ENCODE data around the gene CNGA3. TPM values are rescaled to one million over a fixed set of nuclear protein-coding genes. Genes with fewer than 3 reads are reported as not detected.

The CNGA3 gene
- total and polyA plus RNA-seq, 2 donors (not counting 3 experiments of a cell fraction or from before 2014, with no cell fraction given) = not detected

GRCh38 chr2:98383166-98383565 is 36.9 kb downstream of the CNGA3 start:
- TF ChIP-seq MAX (IDR thresholded peaks at IDR 0.05; ENCODE audit: insufficient read depth, insufficient read length) (no peak), FOS (IDR thresholded peaks at IDR 0.05; ENCODE audit: borderline replicate concordance, insufficient read depth, low read length) (no peak), MYC (IDR thresholded peaks at IDR 0.05; ENCODE audit: low read depth, low read length) (no peak), POLR2AphosphoS5 (IDR thresholded peaks at IDR 0.05; ENCODE audit: insufficient read depth, low read depth, low read length) (no peak)
- no peaks in the 10 kb centered on the region for H3K9me1 ChIP-seq (replicated peaks; ENCODE audit: control insufficient read depth, extremely low read depth, insufficient read depth, low read length)
- no peaks in the 10 kb centered on the region for H3K79me2 ChIP-seq (ENCODE audit: control insufficient read depth, insufficient read depth, low read length)
- H3K36me3 ChIP-seq (ENCODE audit: control insufficient read depth in 2 of 2, extremely low read depth in 1 of 2, insufficient read depth in 2 of 2, low read length in 2 of 2) = no peaks in the 10 kb centered on the region
- H3K27me3 ChIP-seq (ENCODE audit: control insufficient read depth in 2 of 2, insufficient read depth in 2 of 2, low read length in 2 of 2) = peaks cover 4 to 7% of the 10 kb centered on the region in 2 experiments
- H4K20me1 ChIP-seq (replicated peaks; ENCODE audit: control insufficient read depth, extremely low read depth, insufficient read depth, low read length) = no peaks in the 10 kb centered on the region
- CTCF ChIA-PET = interaction anchor here (2.7 to 3.5 kb wide), 2 partner anchors 114 to 577 kb away, joined by 23 to 40 read pairs; no protein-coding TSS in a partner anchor
- DNase-seq (ENCODE audit: low read depth, low spot score) (no peak), FAIRE-seq (no peak)
- dilution Hi-C loops (cut with MboI; ENCODE audit: extremely low pct_ligation_motif_present, low sequenced_read_pairs) (no loop called here), intact Hi-C loops (cut with micrococcal nuclease) (loop anchor here (10.0 kb wide), 1 partner anchor 788 kb away; no protein-coding TSS in a partner anchor)
- POLR2A ChIA-PET = no interaction called here
- no peaks in the 10 kb centered on the region for H3K9me3 ChIP-seq (replicated peaks; ENCODE audit: control insufficient read depth, insufficient read depth, low read length)
- H3K27ac ChIP-seq (ENCODE audit: insufficient read depth, low read depth, low read length) = no peak overlapping the region
- H3K9ac ChIP-seq (replicated peaks; ENCODE audit: extremely low read depth, insufficient read depth, low read length) = no peak overlapping the region
- BruUV-seq (replicated peaks) = no TSS peak
- no peak overlapping the region for H2AFZ ChIP-seq (ENCODE audit: low read depth, low read length)
- H3K4me1 ChIP-seq (ENCODE audit: control insufficient read depth, extremely low read depth, insufficient read depth, low read length) = peaks cover 4% of the 10 kb centered on the region
- no peak overlapping the region for H3K4me3 ChIP-seq (replicated peaks in 1 of 3; ENCODE audit: insufficient read depth in 1 of 3, low read depth in 1 of 3, low read length in 3 of 3)
- no peak overlapping the region for H3K4me2 ChIP-seq (ENCODE audit: insufficient read depth, low read length)

DNA sequence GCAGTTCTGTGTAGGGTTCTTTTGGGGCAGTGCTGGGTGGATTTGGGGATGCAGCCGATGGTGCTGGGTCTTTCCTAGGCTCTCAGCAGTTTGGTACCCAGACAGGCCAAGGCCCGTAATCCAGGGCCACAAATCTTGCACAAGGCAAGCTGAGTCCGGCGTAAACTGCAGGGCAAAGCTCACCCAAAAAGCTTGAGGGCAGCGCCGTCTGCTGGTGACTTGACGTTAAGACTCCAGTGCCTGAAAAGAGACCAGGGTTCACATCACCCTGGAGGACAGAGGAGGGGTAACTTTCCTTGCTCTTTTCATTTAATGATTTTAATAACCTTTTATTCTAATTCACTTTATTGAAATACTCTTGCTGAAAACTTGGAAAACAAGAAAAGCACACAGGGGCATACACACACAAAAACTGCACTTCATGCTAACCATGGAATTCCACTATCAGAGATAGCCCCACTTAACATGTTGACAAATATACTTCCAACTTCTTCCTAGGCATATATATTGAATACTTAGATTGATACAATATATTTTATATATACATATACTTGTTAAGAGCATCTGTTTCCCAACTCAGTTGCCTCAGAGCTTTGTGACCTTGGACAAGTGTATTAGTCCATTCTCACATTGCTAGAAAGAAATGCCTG is 38.9 kb downstream of the CNGA3 start:
- FAIRE-seq = peak; percentile 94
- H3K9me3 ChIP-seq (replicated peaks; ENCODE audit: control insufficient read depth, insufficient read depth, low read length) = no peaks in the 10 kb centered on the region
- no peak overlapping the region for H3K4me2 ChIP-seq (ENCODE audit: insufficient read depth, low read length)
- no peak overlapping the region for H3K4me3 ChIP-seq (replicated peaks in 1 of 3; ENCODE audit: insufficient read depth in 1 of 3, low read depth in 1 of 3, low read length in 3 of 3)
- dilution Hi-C loops (cut with MboI; ENCODE audit: extremely low pct_ligation_motif_present, low sequenced_read_pairs) (no loop called here), intact Hi-C loops (cut with micrococcal nuclease) (loop anchor here (1.0 to 10.0 kb wide), 5 partner anchors 388 to 790 kb away; no protein-coding TSS in a partner anchor)
- no peaks in the 10 kb centered on the region for H3K36me3 ChIP-seq (ENCODE audit: control insufficient read depth in 2 of 2, extremely low read depth in 1 of 2, insufficient read depth in 2 of 2, low read length in 2 of 2)
- peak; percentile 71 for DNase-seq (ENCODE audit: low read depth, low spot score)
- no peaks in the 10 kb centered on the region for H3K4me1 ChIP-seq (ENCODE audit: control insufficient read depth, extremely low read depth, insufficient read depth, low read length)
- POLR2A ChIA-PET = no interaction called here
- H3K9me1 ChIP-seq (replicated peaks; ENCODE audit: control insufficient read depth, extremely low read depth, insufficient read depth, low read length) = no peaks in the 10 kb centered on the region
- BruUV-seq (replicated peaks) = no TSS peak
- no peak overlapping the region for H3K27ac ChIP-seq (ENCODE audit: insufficient read depth, low read depth, low read length)
- no peaks in the 10 kb centered on the region for H4K20me1 ChIP-seq (replicated peaks; ENCODE audit: control insufficient read depth, extremely low read depth, insufficient read depth, low read length)
- peaks cover 1 to 7% of the 10 kb centered on the region in 2 experiments for H3K27me3 ChIP-seq (ENCODE audit: control insufficient read depth in 2 of 2, insufficient read depth in 2 of 2, low read length in 2 of 2)
- H2AFZ ChIP-seq (ENCODE audit: low read depth, low read length) = no peak overlapping the region
- CTCF ChIA-PET = interaction anchor here (0.6 to 5.3 kb wide), 40 partner anchors 8 to 795 kb away, joined by 3 to 116 read pairs (median 4); partner anchors contain the start of genes ACTR1B and INPP4A
- H3K79me2 ChIP-seq (ENCODE audit: control insufficient read depth, insufficient read depth, low read length) = no peaks in the 10 kb centered on the region
- H3K9ac ChIP-seq (replicated peaks; ENCODE audit: extremely low read depth, insufficient read depth, low read length) = no peak overlapping the region
- peak; percentile 97 to 98 for TF ChIP-seq CTCF (IDR thresholded peaks at IDR 0.05; ENCODE audit: extremely low read depth in 1 of 2, insufficient read depth in 1 of 2, low read depth in 1 of 2, low read length in 2 of 2)
- no peak for TF ChIP-seq GATA2 (IDR thresholded peaks at IDR 0.05; ENCODE audit: insufficient read depth, insufficient read length, low read depth, low read length)
